B cell (primary cell): ENCODE results near the gene TMEM138. TPM values are rescaled to one million over a fixed set of nuclear protein-coding genes. Genes with fewer than 3 reads are reported as not detected.

Experiments
- ATAC-seq: fragments of 200-7000 bp; cut with Tn5 transposase; one replicate; pipeline ENCODE4 v1.10.0; 2021; ENCODE audit warnings: low read depth, mild to moderate bottlenecking, moderate number of reproducible peaks, moderate library complexity
- CTCF ChIA-PET: fragments of 350-600 bp; sonication (Branson Sonifier 250); formaldehyde crosslinking; loops from one replicate; lab custom pipeline; 2021; ENCODE audit warnings: antibody characterized with exemption, inconsistent platforms; lab: Charles Lee
- POLR2A ChIA-PET: fragments of 350-600 bp; sonication (Branson Sonifier 250); formaldehyde crosslinking; loops from one replicate; lab custom pipeline; 2021; ENCODE audit warnings: antibody characterized with exemption; lab: Charles Lee
- DNase-seq: peaks from one replicate; pipeline ENCODE4 v3.0.0; 2013
- H2AFZ ChIP-seq: 2 replicates; pipeline ENCODE4 v1.6.1; 2012; ENCODE audit warnings: mild to moderate bottlenecking, low read depth, low read length; ENCODE audit not compliant: insufficient read depth, poor library complexity, severe bottlenecking
- H3K27ac ChIP-seq, 2 donors: 1 replicate in 1 of 2; 2 replicates in 1 of 2; pipeline ENCODE4 v1.5.1; 2012 to 2013; ENCODE audit warnings: low read length in 2 of 2, mild to moderate bottlenecking in 2 of 2, moderate library complexity in 1 of 2
- H3K27me3 ChIP-seq, 4 experiments: fragments of 200-600 bp in 1 of 4; sonication (generic) in 1 of 4; replicated peaks in 1 of 4; 1 replicate in 2 of 4; 2 replicates in 2 of 4; pipeline versions ENCODE4 v1.6.1 to v1.7.0; 2013 to 2016; ENCODE audit warnings: low read length in 3 of 4, mild to moderate bottlenecking in 2 of 4, mixed read lengths in 1 of 4, moderate library complexity in 1 of 4; ENCODE audit not compliant: insufficient read depth in 4 of 4, control insufficient read depth in 3 of 4; ENCODE audit errors: control extremely low read depth in 1 of 4
- H3K36me3 ChIP-seq, 2 experiments: replicated peaks in 1 of 2; 1 replicate in 1 of 2; 2 replicates in 1 of 2; pipeline versions ENCODE4 v1.6.1 to v1.7.1; 2013; ENCODE audit warnings: low read length in 1 of 2; ENCODE audit not compliant: insufficient read depth in 2 of 2, control insufficient read depth in 1 of 2; ENCODE audit errors: control extremely low read depth in 1 of 2, extremely low read depth in 1 of 2
- H3K4me1 ChIP-seq, 2 donors: fragments of 200-600 bp in 1 of 2; sonication (generic) in 1 of 2; 1 replicate in 1 of 2; 2 replicates in 1 of 2; pipeline versions ENCODE4 v1.5.1 to v1.6.1; 2013 to 2017; ENCODE audit warnings: low read length in 2 of 2; ENCODE audit not compliant: control insufficient read depth in 2 of 2, insufficient read depth in 2 of 2
- H3K4me2 ChIP-seq: replicated peaks from 2 replicates; pipeline ENCODE3; 2012; ENCODE audit warnings: mild to moderate bottlenecking, low read depth, low read length; ENCODE audit not compliant: poor library complexity, severe bottlenecking
- H3K4me3 ChIP-seq, 5 experiments: fragments of 200-600 bp in 1 of 5; sonication (generic) in 1 of 5; 1 replicate in 3 of 5; 2 replicates in 2 of 5; pipeline versions ENCODE4 v1.5.1 to v1.7.0; 2011 to 2016; ENCODE audit warnings: low read length in 4 of 5, mild to moderate bottlenecking in 4 of 5, low read depth in 2 of 5, control low read depth in 1 of 5, moderate library complexity in 1 of 5; ENCODE audit not compliant: insufficient read depth in 1 of 5; ENCODE audit errors: control extremely low read depth in 1 of 5, extremely low read depth in 1 of 5
- H3K79me2 ChIP-seq: fragments of 200-600 bp; sonication (generic); one replicate; pipeline ENCODE4 v1.6.0; 2016; ENCODE audit warnings: low read length; ENCODE audit not compliant: control insufficient read depth, insufficient read depth
- H3K9ac ChIP-seq: fragments of 200-600 bp; sonication (generic); 2 replicates; pipeline ENCODE4 v1.6.1; 2017; ENCODE audit warnings: mild to moderate bottlenecking, low read length, moderate library complexity
- H3K9me3 ChIP-seq, 3 donors: one replicate each; pipeline versions ENCODE4 v1.6.1 to v1.7.1; 2013; ENCODE audit warnings: low read length in 2 of 3; ENCODE audit not compliant: control insufficient read depth in 2 of 3, insufficient read depth in 1 of 3; ENCODE audit errors: control extremely low read depth in 1 of 3
- H4K20me1 ChIP-seq: 2 replicates; pipeline ENCODE4 v1.6.0; 2012; ENCODE audit warnings: mild to moderate bottlenecking, low read length; ENCODE audit not compliant: insufficient read depth, control insufficient read depth, poor library complexity, severe bottlenecking
- H3K27ac Mint-ChIP-seq: one replicate; pipeline ENCODE4 v1.8.0; 2021; ENCODE audit warnings: mixed read lengths
- H3K27me3 Mint-ChIP-seq: one replicate; pipeline ENCODE4 v1.8.0; 2021; ENCODE audit warnings: mixed read lengths
- H3K4me1 Mint-ChIP-seq: one replicate; pipeline ENCODE4 v1.8.0; 2021; ENCODE audit warnings: mixed read lengths
- H3K4me3 Mint-ChIP-seq: one replicate; pipeline ENCODE4 v1.8.0; 2021; ENCODE audit warnings: mixed read lengths
- H3K9me3 Mint-ChIP-seq: one replicate; pipeline ENCODE4 v1.8.0; 2022; ENCODE audit warnings: mixed read lengths; ENCODE audit not compliant: insufficient read depth
- EZH2 ChIP-seq: IDR thresholded peaks from 2 replicates; pipeline ENCODE4 v1.6.1; 2012; ENCODE audit warnings: borderline replicate concordance, low read depth, mild to moderate bottlenecking, moderate library complexity, low read length; ENCODE audit not compliant: insufficient read depth, poor library complexity, severe bottlenecking
- WGBS: methylation state at CpG from one replicate; pipeline ENCODE4 v1.1.5; 2013; ENCODE audit warnings: missing lambda C conversion rate; ENCODE audit not compliant: insufficient coverage; 5-methylcytosine and 5-hydroxymethylcytosine counted together
- intact Hi-C: fragments of 100-400 bp; cut with micrococcal nuclease; formaldehyde crosslinking; loops from one replicate; pipeline ENCODE4 v1.10.0; 2022
- polyA plus RNA-seq: library from polyadenylated mRNA; depleted of rRNA; stranded (reverse); fragments of >200 nt; gene quantifications from 2 replicates; pipeline ENCODE4 v1.2.3, GENCODE V29; 2012
- total RNA-seq, 2 donors: library from RNA; stranded (reverse); fragments of 120-200 nt in 1 of 2; gene quantifications; 1 replicate in 1 of 2; 2 replicates in 1 of 2; pipeline versions ENCODE4 v1.2.3 to v1.2.4, GENCODE V29; 2013 to 2022
- TF ChIP-seq, protein P1 (sequence below): fragments of 200-600 bp; IDR thresholded peaks from one replicate; pipeline ENCODE4 v1.8.0; 2022; ENCODE audit warnings: antibody characterized with exemption, mild to moderate bottlenecking

TMEM138 gene
- total and polyA plus RNA-seq, 2 donors (not counting 1 experiment from before 2014, with no cell fraction given), result 66.6 to 84.3 TPM

DNA sequence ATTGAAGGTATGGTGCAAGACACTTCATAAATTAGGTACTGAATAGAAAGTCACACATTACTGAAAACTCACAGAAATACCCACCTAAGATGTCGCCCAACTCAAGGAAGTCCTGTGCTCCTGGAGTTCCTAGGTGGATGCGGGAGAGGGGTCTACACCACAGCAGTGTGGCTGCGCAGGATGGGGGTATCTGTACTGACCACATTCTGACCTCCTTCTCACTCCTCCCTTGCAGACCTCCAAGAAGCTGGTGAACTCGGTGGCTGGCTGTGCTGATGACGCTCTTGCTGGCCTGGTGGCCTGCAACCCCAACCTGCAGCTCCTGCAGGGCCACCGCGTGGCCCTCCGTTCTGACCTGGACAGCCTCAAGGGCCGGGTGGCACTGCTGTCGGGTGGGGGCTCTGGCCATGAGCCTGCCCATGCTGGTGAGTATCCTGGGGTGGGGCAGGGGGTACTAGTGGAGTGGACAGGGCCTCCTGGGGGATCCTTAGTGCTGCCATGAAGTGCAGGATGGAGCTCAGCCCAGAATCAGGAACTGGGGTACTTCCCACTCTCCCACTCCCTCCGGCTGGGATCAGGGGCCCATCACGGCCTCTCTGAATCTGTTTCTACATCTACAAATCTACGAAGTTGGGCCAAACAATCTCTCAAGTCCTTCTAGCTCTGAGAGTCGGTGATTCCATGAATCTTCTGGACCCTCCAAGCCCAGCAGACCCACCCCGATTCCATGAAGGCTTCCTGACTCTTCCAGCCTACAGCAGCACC is 24.3 kb upstream of the TMEM138 start:
- peaks cover 0 to 6% of the 10 kb centered on the region in 2 experiments for H3K36me3 ChIP-seq
- WGBS, result 96% methylated on average over 13 of the region's 15 CpGs
- H3K9ac ChIP-seq, result no peak overlapping the region
- H4K20me1 ChIP-seq, result no peaks in the 10 kb centered on the region
- H3K27me3 Mint-ChIP-seq, result no peaks in the 10 kb centered on the region
- no peaks in the 10 kb centered on the region for H3K27me3 ChIP-seq
- no peak for DNase-seq
- ATAC-seq, result no peak
- POLR2A ChIA-PET, result interaction anchor here (1.9 to 2.6 kb wide), 4 partner anchors 19 to 55 kb away, joined by 8 to 30 read pairs (median 26); partner anchors contain the start of genes CYB561A3, TMEM138 and TMEM216
- no peaks in the 10 kb centered on the region for H3K9me3 Mint-ChIP-seq
- CTCF ChIA-PET, result interaction anchor here (1.3 to 11.2 kb wide), 5 partner anchors 11 to 64 kb away, joined by 4 to 649 read pairs (median 82); partner anchors contain the start of genes CYB561A3, TMEM138 and TMEM216
- no peak overlapping the region for H3K4me2 ChIP-seq
- H3K4me1 ChIP-seq, result peaks cover 14 to 26% of the 10 kb centered on the region in 2 donors
- intact Hi-C loops, result loop anchor here (2.0 kb wide), 1 partner anchor 55 kb away; the partner anchor contains the start of gene TMEM216
- no peaks in the 10 kb centered on the region for H3K9me3 ChIP-seq
- peak overlapping the region; percentile 32 for H3K27ac Mint-ChIP-seq
- H3K4me3 ChIP-seq, result no peak overlapping the region
- peaks cover 16% of the 10 kb centered on the region for H3K79me2 ChIP-seq
- TF ChIP-seq, protein P1, sequence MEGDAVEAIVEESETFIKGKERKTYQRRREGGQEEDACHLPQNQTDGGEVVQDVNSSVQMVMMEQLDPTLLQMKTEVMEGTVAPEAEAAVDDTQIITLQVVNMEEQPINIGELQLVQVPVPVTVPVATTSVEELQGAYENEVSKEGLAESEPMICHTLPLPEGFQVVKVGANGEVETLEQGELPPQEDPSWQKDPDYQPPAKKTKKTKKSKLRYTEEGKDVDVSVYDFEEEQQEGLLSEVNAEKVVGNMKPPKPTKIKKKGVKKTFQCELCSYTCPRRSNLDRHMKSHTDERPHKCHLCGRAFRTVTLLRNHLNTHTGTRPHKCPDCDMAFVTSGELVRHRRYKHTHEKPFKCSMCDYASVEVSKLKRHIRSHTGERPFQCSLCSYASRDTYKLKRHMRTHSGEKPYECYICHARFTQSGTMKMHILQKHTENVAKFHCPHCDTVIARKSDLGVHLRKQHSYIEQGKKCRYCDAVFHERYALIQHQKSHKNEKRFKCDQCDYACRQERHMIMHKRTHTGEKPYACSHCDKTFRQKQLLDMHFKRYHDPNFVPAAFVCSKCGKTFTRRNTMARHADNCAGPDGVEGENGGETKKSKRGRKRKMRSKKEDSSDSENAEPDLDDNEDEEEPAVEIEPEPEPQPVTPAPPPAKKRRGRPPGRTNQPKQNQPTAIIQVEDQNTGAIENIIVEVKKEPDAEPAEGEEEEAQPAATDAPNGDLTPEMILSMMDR, result no peak
- no peak for TF ChIP-seq EZH2
- H3K4me3 Mint-ChIP-seq, result no peak overlapping the region
- no peak overlapping the region for H3K27ac ChIP-seq
- peaks cover 37% of the 10 kb centered on the region for H3K4me1 Mint-ChIP-seq
- no peak overlapping the region for H2AFZ ChIP-seq
